Dedifferentiated amniotic fluid mesenchymal stem cell (primary cell): Measurements from ENCODE around the gene FXR1.
A peak's percentile ranks its signal among the peaks of the same experiment; 100 is the strongest.
"Not testable (repeated sequence)": the region's sequence is repeated elsewhere in the genome, so short reads cannot be mapped to it uniquely, and the experiment has no call there.

Source experiments
- DNase-seq: peaks from one replicate; pipeline ENCODE4 v3.0.0-alpha.2; 2016; ENCODE audit errors: extremely low spot score

FXR1 gene

DNA sequence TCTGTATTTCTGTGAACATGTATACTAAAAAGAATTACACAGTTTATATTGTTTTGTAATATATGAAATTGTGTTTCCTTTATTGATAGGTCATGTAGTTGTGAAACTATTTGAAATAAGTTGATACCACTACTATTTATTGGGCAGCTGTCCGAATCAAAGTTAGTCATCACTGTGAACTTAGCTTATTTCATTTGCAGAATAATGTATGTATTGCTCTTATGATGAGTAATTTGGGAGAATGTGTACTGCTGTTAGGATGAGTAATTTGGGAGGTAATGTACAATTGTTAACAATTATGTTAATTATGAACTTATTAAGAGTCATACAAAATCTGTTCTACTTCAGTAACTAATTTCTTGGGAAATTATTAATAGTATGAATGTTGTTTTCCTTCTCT, 22.2 kb downstream of the FXR1 start:
- DNase-seq: no peak

DNA sequence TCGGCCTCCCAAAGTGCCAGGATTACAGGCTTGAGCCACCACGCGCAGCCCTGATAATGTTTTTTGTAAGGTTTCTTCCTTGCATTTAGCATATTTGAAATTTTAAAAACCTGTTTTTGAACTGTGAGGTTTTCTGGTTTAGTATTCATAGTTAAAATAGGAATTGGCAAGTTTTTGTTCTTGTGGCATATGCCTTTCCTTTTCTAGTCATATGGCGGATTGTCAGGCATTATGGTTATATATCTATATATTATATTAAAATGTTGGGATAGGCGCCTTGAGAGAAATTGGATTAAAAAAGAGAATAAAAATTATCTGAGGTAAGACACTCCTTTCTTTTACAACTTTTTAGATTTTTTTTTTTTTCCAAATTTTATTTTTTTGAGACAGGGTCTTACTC, 28.4 kb downstream of the FXR1 start:
- no peak for DNase-seq

DNA sequence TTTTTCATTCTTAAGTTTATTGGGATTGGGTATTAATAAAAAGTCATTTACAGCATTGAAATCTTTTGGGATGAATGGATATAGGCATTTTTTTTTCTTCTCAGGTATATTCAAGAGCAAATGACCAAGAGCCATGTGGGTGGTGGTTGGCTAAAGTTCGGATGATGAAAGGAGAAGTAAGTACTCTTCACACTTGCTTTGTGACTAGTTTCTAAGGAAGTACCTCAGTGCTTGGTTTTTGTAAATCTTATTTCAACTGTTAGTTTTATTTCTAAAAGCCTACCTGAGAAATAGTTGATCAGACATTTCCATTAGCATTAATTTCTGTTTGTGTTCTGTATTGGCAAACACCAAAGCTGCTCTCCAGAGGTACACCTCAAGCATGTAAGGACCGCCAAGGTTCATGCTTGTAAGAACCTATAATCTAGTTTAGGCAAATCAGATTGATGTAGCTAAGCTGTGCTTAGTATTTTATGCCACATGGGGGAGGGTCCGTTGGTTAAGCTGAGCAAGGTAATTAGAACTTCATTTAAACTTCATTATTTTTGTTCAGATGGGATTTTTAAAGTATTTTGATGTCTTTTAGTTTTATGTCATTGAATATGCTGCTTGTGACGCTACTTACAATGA, 35.4 kb downstream of the FXR1 start:
- DNase-seq: no peak

DNA sequence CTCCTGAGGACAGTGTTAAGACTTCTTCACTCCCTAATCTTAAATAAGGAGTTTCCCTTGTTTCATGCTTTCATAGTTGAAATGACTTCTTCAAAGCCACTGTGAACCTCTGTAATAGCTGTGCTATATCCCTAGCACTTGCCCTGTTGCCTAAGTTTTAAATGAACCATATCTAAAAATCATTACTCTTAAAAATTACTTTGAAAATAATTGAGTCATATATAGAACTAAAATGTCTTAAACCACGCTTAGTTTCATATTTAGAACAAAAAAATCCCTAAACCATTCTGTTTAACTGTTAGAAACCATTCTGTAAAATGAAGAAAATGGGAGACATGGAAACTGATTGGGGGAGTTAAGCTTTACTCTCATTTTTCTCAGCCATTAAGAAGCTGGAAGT, 47.2 kb downstream of the FXR1 start:
- DNase-seq: no peak

DNA sequence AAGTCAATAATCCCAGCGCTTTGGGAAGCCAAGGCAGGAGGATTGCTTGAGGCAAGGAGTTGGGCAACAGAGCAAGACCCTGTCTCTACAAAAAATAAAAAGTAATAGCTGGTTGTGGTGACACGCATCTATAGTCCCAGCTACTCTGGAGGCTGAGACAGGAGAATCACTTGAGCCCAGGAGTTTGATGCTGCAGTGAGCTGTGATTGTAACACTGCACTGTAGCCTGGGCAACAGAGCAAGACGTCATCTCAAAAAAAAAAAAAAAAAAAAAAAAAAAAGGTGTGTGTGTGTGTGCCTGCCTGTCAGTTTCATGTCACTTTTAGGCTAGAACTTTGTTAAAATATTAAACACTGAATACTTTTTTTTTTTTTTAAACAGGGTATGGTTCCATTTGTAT, 48.6 kb downstream of the FXR1 start:
- DNase-seq: no peak

DNA sequence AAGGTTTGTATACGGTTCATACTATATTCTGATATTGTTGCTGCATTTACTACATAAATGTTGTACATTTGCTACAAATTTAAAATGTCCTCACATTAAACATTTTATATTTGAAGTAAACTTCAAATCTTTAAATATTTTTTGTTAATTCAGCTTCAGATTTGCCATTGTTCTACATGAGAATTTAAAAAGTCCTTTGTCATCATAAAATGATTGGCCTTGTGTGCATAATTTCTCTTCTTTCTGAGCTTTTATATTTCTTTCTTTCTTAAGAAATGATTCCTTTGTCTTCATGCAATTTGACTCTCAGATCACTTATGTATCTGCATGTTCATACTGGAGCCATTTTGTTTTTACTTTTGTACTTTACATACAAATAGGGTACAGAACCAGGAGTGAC, 49.1 kb downstream of the FXR1 start:
- DNase-seq: no peak

DNA sequence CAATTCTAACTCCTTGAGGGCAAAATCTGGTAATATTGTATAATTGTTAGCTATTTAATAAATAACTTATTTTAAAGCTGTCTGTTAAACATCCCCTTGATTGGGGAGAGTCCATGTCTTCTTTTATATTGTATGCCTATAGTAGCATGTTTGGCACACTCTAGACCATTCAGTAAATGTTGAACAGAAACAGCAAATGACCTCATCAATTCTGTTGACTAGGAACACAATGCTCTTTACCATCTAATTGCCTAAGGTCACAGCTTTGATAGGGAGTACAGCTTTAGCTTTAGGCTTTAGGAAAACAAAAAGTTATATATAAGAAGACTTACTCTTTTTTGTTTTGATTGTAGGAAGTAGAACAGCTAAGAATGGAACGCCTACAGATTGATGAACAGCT, 50.1 kb downstream of the FXR1 start:
- no peak for DNase-seq

DNA sequence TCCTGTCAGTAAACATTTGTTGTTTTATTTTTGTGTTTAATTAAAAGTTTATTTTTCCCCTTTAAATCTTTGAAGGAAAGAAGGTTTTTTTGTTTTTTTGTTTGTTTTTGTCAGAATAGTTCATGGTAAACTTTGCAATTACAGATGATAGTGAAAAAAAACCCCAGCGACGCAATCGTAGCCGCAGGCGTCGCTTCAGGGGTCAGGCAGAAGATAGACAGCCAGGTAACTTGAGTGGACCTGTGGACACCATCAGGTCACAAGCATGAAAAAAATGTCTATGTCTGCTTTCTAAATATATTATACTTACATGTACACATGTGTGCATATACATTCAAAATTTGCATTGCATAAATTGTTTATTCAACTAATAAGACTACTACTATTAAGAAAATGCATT, 58.5 kb downstream of the FXR1 start:
- no peak for DNase-seq

DNA sequence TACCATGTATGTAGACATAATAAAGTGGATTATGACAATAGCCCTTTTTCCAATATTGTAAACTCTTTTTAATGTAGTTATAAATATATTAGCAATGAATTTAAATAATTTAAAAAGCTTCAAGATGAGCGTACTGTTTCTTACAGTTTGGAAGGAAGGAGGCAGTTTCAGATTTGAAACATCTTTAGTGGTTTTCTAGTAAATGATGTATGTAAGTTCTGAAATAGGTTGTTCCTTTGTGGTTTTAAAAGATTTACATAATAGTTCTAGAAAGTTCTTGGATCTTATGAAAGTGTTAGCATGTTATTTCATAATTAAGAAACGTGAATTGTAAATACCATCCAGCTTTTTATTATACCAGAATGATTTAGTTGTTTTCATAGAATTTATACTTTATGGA, 61.1 kb downstream of the FXR1 start:
- no peak for DNase-seq

DNA sequence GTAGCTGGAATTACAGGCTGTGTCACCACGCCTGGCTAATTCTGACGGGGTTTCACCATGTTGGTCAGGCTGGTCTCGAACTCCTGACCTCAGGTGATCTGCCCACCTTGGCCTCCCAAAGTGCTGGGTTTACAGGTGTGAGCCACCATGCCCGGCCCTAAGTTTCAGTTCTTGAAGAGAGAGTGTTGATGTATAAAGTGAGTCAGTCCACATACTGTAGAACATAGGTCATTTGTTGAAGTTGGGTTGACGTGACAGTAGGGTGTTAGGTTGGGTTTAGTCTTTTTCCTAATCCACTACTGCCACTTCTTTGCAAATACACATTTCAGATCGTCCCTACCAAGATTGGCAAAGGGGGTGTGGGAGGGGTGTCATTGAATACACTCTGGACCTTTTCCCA, 61.8 kb downstream of the FXR1 start:
- no peak for DNase-seq

DNA sequence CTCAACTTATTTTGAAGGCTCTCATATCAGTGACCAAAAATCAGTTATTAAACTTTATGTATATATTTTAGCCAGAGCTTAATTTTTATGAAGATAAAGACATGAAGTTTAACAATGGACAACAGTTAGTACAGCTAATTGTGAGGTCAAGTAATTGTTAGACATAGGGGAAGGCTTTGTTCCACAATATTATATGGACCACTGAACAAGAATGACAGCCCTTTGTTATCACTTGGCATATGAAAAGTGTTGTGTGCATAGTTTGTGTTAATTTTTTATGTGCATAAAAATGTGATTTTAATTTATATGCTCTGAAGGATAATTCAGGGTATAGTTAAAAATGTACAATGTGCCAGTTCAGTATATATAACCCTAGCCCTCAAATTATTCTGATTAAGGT, 65.0 kb downstream of the FXR1 start:
- no peak for DNase-seq

DNA sequence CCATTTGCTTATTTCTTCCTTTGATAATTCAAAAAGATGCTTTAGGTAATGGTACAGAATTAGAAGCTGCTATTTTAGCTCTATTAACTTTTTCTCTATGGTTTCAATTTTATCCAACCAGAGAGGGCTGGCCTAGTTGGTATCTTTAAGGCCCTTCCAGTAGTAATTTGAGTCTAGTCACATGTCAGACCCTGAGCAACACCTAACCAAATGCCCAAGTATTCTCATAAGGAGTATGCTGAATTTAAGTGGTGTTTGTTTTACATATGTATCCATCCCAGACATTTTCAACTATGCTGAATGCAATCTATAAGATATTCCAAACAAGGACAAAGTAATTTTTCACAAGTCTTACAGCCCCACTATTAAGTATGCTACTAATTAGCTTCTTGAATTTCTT, 67.5 kb downstream of the FXR1 start:
- DNase-seq: no peak

DNA sequence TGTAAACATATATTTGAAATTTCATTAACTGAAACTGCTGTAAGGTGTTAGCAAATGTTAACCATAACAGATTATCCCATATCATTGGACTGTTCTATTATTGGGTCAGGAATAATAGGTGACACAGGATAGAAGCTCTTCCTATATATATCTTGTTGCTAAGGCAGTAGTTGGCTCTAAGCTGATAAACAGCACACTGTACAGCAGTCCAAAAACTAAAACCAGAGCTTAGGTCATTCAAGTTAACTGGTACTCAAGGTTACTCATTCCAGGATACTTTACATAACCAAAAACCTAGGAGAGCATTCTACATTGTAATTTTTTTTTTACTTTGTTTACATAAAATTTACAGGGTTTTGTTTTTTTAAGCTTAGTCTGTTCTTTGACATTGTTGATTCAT, 68.1 kb downstream of the FXR1 start:
- DNase-seq: no peak

DNA sequence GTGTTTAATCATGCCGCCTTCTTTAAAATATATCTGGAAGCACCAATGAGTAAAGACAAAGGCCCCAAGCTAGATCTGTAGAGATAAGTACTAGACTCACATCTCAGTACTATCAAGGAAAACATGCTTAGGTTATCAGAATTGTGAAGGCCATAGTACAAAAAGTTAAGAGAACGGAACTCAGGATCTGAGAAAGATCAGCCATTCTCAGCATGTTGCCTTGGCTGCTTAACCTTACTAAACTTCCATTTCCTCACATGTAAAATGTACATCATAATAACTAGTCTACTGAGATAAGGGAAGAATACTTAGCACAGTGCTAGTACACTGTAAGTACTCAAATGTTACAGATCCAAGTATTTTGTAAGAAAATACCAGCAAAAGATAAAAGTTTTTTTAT, 69.4 kb downstream of the FXR1 start:
- DNase-seq: no peak

DNA sequence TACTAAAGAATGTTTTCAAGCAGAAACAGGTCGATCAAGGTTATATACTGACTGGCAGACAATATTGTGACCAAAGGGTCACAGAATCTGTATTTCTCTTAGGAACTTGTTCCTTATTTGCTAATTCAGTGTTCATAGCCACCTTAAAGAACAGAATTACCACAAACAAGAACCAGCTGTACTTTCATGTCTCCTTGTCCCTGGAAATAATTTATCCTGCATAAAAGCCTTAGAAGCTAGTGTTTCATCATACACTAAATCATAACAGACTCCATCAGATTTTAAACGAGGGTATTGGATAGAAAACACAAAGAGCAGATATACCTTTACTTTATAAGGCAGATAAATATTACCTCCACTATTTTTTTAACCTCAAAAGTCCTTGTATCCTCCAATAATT, 70.7 kb downstream of the FXR1 start:
- no peak for DNase-seq

DNA sequence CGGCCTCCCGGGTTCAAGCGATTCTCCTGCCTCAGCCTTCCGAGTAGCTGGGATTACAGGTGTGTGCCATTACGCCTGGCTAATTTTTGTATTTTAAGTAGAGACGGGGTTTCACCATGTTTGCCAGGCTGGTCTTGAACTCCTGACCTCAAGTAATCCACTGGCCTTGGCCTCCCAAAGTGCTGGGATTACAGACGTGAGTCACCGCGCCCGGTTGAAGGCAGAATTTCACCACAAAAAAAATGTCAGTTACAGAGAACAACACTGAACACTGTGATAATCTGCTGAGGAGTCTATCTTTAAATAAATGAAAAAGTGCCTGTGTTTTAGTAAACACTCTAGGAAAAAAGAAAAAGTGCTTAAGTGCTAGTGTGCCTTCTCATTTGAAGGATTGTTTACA, 73.9 kb downstream of the FXR1 start:
- DNase-seq: not testable (repeated sequence)

DNA sequence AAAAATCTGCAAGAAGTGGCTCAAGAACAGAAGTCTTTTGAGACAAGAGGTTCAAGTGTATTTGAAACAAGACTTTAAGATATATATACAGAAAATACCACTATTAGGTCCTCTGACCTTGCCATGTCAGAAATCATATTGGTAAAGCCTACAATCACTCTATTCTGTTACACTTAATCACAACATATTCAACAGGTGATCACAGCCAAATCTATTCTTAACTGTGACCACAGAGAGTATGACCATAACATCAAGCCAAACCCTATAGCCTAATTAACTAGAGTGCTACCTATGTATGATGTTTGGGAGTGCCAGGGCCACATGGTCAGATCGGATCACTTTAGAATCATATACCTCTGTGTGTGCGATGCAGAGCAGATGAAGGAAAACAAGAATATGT, 74.9 kb downstream of the FXR1 start:
- DNase-seq: no peak

DNA sequence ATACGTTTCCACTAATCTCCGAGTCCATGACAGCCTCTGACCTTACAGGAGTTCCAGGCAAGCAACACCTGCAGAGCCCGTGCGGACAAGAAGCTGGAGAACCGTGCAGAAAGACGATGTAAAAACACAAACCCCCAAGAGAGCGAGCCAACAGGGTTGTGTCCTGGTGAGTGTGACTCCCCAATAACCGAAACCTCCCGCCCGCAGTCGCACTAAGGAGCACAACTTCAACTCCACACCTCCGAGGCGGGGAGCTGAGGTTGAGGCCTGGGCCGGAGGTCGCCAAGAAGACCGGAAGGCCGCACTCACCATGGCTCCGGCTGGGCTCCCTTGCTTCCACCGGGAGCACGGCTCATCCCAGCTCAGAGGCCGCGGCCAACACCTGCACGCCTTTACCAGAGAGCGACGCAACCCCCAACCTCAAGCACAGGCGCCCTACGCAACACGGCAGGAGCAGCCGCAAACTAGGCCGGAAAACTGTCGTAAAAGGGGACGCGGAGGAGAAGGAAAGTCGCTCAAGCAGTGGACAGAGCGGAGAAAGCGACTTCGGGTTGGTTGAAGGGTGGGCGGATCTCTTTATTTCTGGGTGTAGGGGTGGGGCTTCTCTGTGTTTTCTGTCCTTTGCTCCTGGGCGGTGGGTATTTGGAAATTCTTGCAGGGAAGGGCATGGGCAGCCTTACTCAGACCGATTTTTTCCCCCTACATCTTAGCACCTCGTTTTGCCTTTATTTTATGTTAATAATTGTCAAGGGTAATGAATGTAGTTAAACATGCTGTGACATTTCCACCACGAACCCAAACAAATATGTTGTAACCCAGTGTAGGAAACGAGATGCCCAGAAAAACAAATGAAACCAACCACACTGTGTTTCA, 77.1 kb downstream of the FXR1 start, which contains the start of gene DNAJC19:
Gene DNAJC19, minus strand, starts transcription at position 446 of the 873 bp plus-strand sequence. Its CDS starts 134 bp downstream, at position 312.
- peak; percentile 97 for DNase-seq

DNA sequence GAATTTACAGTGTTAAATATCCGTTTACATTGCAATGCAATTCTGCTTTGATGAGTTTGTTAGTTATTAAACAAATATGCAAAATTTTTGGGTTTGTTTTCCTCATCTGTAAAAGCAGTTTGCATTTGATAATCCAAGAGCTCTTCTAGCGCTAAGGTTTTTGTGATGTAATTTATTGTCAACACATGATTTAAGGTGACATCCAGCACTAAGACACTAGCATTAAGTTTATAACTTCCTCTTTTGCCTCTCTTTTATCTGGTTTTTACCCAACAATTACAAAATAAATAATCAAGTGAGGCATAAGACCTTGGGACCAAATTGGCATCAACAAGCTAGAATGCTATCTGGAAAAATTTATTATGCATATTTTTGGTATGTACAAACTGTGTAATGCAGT, 78.0 kb downstream of the FXR1 start:
- DNase-seq: no peak

DNA sequence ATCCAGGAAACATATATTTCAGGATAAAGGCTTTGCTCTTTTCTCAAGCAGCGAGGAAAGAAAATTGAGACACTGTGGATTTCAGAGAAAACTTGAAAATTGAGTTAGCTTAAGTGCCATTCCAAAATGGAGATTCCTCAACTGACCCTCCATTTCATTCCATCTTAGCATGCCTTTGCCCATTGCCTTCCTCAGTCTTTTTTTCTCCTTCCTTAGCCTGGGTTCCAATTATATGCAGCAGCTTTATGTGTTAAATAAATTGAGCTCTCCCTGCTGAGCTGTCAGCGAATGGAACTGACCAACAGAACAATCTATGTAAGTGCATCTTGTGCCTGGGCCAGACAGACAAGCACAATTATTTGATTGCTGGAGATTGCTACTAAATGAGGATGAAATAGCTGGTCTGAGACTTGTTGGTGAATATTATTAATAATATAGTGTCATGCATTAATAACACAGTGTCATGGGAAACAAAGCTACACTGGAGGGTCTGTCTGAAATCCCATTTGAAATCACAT, 84.0 kb downstream of the FXR1 start:
- no peak for DNase-seq

DNA sequence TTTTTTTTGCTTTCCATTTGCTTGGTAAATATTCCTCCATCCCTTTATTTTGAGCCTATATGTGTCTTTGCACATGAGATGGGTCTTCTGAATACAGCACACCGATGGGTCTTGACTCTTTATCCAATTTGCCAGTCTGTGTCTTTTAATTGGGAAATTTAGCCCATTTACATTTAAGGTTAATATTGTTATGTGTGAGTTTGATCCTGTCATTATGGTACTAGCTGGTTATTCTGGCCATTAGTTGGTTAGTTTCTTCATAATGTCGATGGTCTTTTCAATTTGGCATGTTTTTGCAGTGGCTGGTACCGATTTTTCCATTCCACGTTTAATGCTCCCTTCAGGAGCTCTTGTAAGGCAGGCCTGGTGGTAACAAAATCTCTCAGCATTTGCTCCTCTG, 89.9 kb downstream of the FXR1 start:
- DNase-seq: not testable (repeated sequence)

DNA sequence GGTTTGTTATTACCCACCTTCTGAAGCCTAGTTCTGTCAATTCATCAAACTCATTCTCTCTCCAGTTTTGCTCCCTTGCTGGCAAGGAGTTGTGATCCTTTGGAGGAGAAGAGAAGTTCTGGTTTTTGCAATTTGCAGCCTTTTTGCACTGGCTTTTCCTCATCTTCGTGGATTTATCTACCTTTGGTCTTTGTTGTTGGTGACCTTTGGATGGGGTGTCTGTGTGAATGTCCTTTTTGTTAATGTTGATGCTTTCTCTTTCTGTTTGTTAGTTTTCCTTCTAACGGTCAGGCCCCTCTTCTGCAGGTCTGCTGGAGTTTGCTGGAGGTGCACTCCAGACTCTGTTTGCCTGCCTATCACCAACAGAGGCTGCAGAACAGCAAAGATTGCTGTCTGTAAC, 91.0 kb downstream of the FXR1 start:
- DNase-seq: not testable (repeated sequence)

DNA sequence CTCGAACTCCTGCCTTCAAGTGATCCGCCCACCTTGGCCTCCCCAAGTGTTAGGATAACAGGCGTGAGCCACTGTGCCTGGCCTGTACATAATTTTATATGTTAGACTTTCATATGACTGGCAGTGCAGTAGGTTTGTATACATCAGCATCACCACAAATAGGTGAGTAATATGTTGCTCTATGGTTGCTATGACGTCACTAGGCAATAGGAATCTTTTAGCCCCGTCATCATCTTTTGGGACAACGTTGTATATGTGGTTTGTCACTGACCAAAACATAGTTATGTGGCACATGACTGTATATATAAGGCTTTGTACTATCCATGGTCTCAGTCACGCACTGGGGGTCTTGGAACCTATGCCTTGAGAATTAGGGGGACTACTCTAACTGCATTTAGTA, 94.1 kb downstream of the FXR1 start:
- no peak for DNase-seq
